Activated T-cell treated with anti-CD3 and anti-CD28 coated beads, Interleukin-2, amount 50 U/mL, for 4 hours (primary cell): ENCODE results near the gene EPN1. TPM values are rescaled to one million over a fixed set of nuclear protein-coding genes. Genes with fewer than 3 reads are reported as not detected.

Experiments used
- ATAC-seq, 2 donors: fragments of 200-7000 bp; cut with Tn5 transposase; one replicate each; pipeline ENCODE4 v1.10.0; 2021
- DNase-seq: peaks from one replicate; pipeline ENCODE4 v3.0.0-alpha.2; 2020
- H3K27me3 Mint-ChIP-seq: one replicate; pipeline ENCODE4 v1.8.0; 2021; ENCODE audit warnings: low read depth, mixed read lengths
- H3K36me3 Mint-ChIP-seq: one replicate; pipeline ENCODE4 v1.8.0; 2022; ENCODE audit warnings: mixed read lengths; ENCODE audit not compliant: insufficient read depth
- H3K4me1 Mint-ChIP-seq: one replicate; pipeline ENCODE4 v1.8.0; 2021; ENCODE audit warnings: low read depth, mixed read lengths
- H3K4me3 Mint-ChIP-seq: one replicate; pipeline ENCODE4 v1.8.0; 2021; ENCODE audit warnings: mild to moderate bottlenecking, moderate library complexity, mixed read lengths
- H3K9me3 Mint-ChIP-seq: one replicate; pipeline ENCODE4 v1.8.0; 2021; ENCODE audit warnings: mixed read lengths
- total RNA-seq, 3 donors: library from RNA; stranded (reverse); gene quantifications; one replicate each; pipeline ENCODE4 v1.2.1, GENCODE V29; 2021

The EPN1 gene
- total RNA-seq, 3 donors from 2014 or later = 55.0 to 61.4 (median 55.2) TPM

GRCh38 chr19:55675661-55676354, 782 bp downstream of the EPN1 start:
- H3K9me3 Mint-ChIP-seq = no peaks in the 10 kb centered on the region
- H3K27me3 Mint-ChIP-seq = no peaks in the 10 kb centered on the region
- ATAC-seq (no peak), DNase-seq (no peak)
- H3K4me1 Mint-ChIP-seq = peaks cover 70% of the 10 kb centered on the region
- H3K4me3 Mint-ChIP-seq = peak overlapping the region; percentile 99
- H3K36me3 Mint-ChIP-seq = peaks cover 31% of the 10 kb centered on the region

GRCh38 chr19:55676383-55676782, 1.4 kb downstream of the EPN1 start:
- peaks cover 64% of the 10 kb centered on the region for H3K4me1 Mint-ChIP-seq
- DNase-seq = no peak
- no peaks in the 10 kb centered on the region for H3K9me3 Mint-ChIP-seq
- H3K36me3 Mint-ChIP-seq = peaks cover 26% of the 10 kb centered on the region
- H3K27me3 Mint-ChIP-seq = no peaks in the 10 kb centered on the region
- ATAC-seq = no peak
- peak overlapping the region; percentile 99 for H3K4me3 Mint-ChIP-seq

GRCh38 chr19:55676889-55677505, 2.0 kb downstream of the EPN1 start:
- Mint-ChIP-seq H3K9me3 (no peaks in the 10 kb centered on the region), H3K4me1 (peaks cover 61% of the 10 kb centered on the region), H3K36me3 (peaks cover 24% of the 10 kb centered on the region), H3K27me3 (no peaks in the 10 kb centered on the region), H3K4me3 (peak overlapping the region; percentile 99)
- DNase-seq (no peak), ATAC-seq (no peak)

GRCh38 chr19:55677572-55678028, 2.6 kb downstream of the EPN1 start:
- peak overlapping the region; percentile 51 for H3K4me3 Mint-ChIP-seq
- H3K9me3 Mint-ChIP-seq = no peaks in the 10 kb centered on the region
- DNase-seq = no peak
- peaks cover 20% of the 10 kb centered on the region for H3K36me3 Mint-ChIP-seq
- H3K27me3 Mint-ChIP-seq = no peaks in the 10 kb centered on the region
- ATAC-seq = no peak
- peaks cover 57% of the 10 kb centered on the region for H3K4me1 Mint-ChIP-seq

- DNase-seq = no peak
- H3K36me3 Mint-ChIP-seq = peaks cover 20% of the 10 kb centered on the region
These were observed 3.2 kb downstream of the EPN1 start for GRCh38 chr19:55678121-55678671.

GRCh38 chr19:55679343-55680257, 4.6 kb downstream of the EPN1 start:
- Mint-ChIP-seq H3K4me3 (no peak overlapping the region), H3K36me3 (peaks cover 17% of the 10 kb centered on the region), H3K9me3 (no peaks in the 10 kb centered on the region), H3K4me1 (peaks cover 52% of the 10 kb centered on the region), H3K27me3 (no peaks in the 10 kb centered on the region)
- DNase-seq (no peak), ATAC-seq (no peak)

More at GRCh38 chr19:55678121-55678671, 3.2 kb downstream of the EPN1 start:
- Mint-ChIP-seq H3K27me3 (no peaks in the 10 kb centered on the region), H3K9me3 (no peaks in the 10 kb centered on the region), H3K4me1 (peaks cover 57% of the 10 kb centered on the region), H3K4me3 (no peak overlapping the region)
- no peak for ATAC-seq

GRCh38 chr19:55680339-55681130, 5.5 kb downstream of the EPN1 start:
- H3K9me3 Mint-ChIP-seq = no peaks in the 10 kb centered on the region
- no peaks in the 10 kb centered on the region for H3K27me3 Mint-ChIP-seq
- H3K4me3 Mint-ChIP-seq = no peak overlapping the region
- DNase-seq (no peak), ATAC-seq (no peak)
- H3K4me1 Mint-ChIP-seq = peaks cover 51% of the 10 kb centered on the region
- H3K36me3 Mint-ChIP-seq = peaks cover 23% of the 10 kb centered on the region

GRCh38 chr19:55681131-55682092, 6.4 kb downstream of the EPN1 start:
- Mint-ChIP-seq H3K4me1 (peaks cover 43% of the 10 kb centered on the region), H3K27me3 (no peaks in the 10 kb centered on the region), H3K36me3 (peaks cover 26% of the 10 kb centered on the region), H3K4me3 (no peak overlapping the region), H3K9me3 (no peaks in the 10 kb centered on the region)
- no peak for ATAC-seq
- no peak for DNase-seq

GRCh38 chr19:55683449-55684261, 8.6 kb downstream of the EPN1 start:
- ATAC-seq (no peak), DNase-seq (no peak)
- Mint-ChIP-seq H3K27me3 (no peaks in the 10 kb centered on the region), H3K4me3 (no peak overlapping the region), H3K36me3 (peaks cover 26% of the 10 kb centered on the region), H3K4me1 (peaks cover 21% of the 10 kb centered on the region), H3K9me3 (no peaks in the 10 kb centered on the region)

- H3K36me3 Mint-ChIP-seq = peaks cover 22% of the 10 kb centered on the region
- H3K4me3 Mint-ChIP-seq = no peak overlapping the region
- no peaks in the 10 kb centered on the region for H3K9me3 Mint-ChIP-seq
- peaks cover 8% of the 10 kb centered on the region for H3K4me1 Mint-ChIP-seq
- DNase-seq (no peak), ATAC-seq (no peak)
- no peaks in the 10 kb centered on the region for H3K27me3 Mint-ChIP-seq
These were observed 10.1 kb downstream of the EPN1 start for GRCh38 chr19:55684946-55685681.

GRCh38 chr19:55685776-55686175, 10.8 kb downstream of the EPN1 start:
- Mint-ChIP-seq H3K27me3 (no peaks in the 10 kb centered on the region), H3K9me3 (no peaks in the 10 kb centered on the region), H3K4me3 (no peak overlapping the region), H3K4me1 (peaks cover 2% of the 10 kb centered on the region), H3K36me3 (peaks cover 18% of the 10 kb centered on the region)
- DNase-seq (no peak), ATAC-seq (no peak)
